K562 (cell line): ENCODE data around the gene ZYG11A. TPM values are rescaled to one million over a fixed set of nuclear protein-coding genes. Genes with fewer than 3 reads are reported as not detected.
A peak's percentile ranks its signal among the peaks of the same experiment; 100 is the strongest.

Source experiments
- ARID1B ChIP-seq: fragments of 450-650 bp; IDR thresholded peaks from 2 replicates; pipeline ENCODE4 v1.6.1; 2016; ENCODE audit warnings: antibody characterized with exemption, mild to moderate bottlenecking, inconsistent platforms
- CBFA2T2 ChIP-seq: fragments of 450-650 bp; conservative IDR thresholded peaks from 2 replicates; pipeline ENCODE4 v1.6.1; 2017; ENCODE audit warnings: mild to moderate bottlenecking
- CHD2 ChIP-seq: IDR thresholded peaks from 2 replicates; pipeline ENCODE4 v1.6.1; 2011; ENCODE audit warnings: low read depth, low read length
- CTCFL ChIP-seq: IDR thresholded peaks from 2 replicates; pipeline ENCODE4 v1.6.1; 2011; ENCODE audit warnings: borderline replicate concordance, low read depth, mild to moderate bottlenecking, moderate library complexity, low read length; ENCODE audit not compliant: insufficient read depth, poor library complexity, severe bottlenecking
- EHMT2 ChIP-seq: fragments of 450-650 bp; IDR thresholded peaks from 2 replicates; pipeline ENCODE4 v1.6.1; 2018; ENCODE audit warnings: antibody characterized with exemption
- EP300 ChIP-seq: IDR thresholded peaks from 2 replicates; pipeline ENCODE4 v1.6.1; 2012; ENCODE audit warnings: low read length, improper control_type of control experiment
- GATAD2B ChIP-seq: fragments of 450-650 bp; IDR thresholded peaks from 2 replicates; pipeline ENCODE4 v1.6.1; 2017; ENCODE audit warnings: mild to moderate bottlenecking, borderline replicate concordance
- HBP1 ChIP-seq: fragments of 450-650 bp; formaldehyde crosslinking; IDR thresholded peaks from 2 replicates; pipeline ENCODE4 v1.4.0; 2022; ENCODE audit warnings: missing genetic modification characterization
- HDAC1 ChIP-seq, 2 experiments: fragments of 450-650 bp; IDR thresholded peaks; 2 replicates each; pipeline ENCODE4 v1.6.1; 2016 to 2017; ENCODE audit warnings: inconsistent platforms in 1 of 2, mild to moderate bottlenecking in 1 of 2, moderate library complexity in 1 of 2
- MNT ChIP-seq, 2 experiments: fragments of 450-650 bp; conservative IDR thresholded peaks; 2 replicates each; pipeline ENCODE4 v1.6.1; 2017; ENCODE audit warnings: mild to moderate bottlenecking in 2 of 2, moderate library complexity in 2 of 2
- MYNN ChIP-seq, 2 experiments: sonication (generic); formaldehyde crosslinking in 1 of 2; IDR thresholded peaks; 2 replicates each; pipeline versions ENCODE4 v1.5.0 to v1.6.1; 2016 to 2020; ENCODE audit warnings: antibody characterized with exemption in 1 of 2, missing genetic modification reagents in 1 of 2
- NR0B1 ChIP-seq: fragments of 450-650 bp; IDR thresholded peaks from one replicate; pipeline ENCODE4 v1.6.1; 2018; ENCODE audit warnings: mild to moderate bottlenecking, moderate library complexity; ENCODE audit not compliant: partially characterized antibody
- NR2C1 ChIP-seq, 2 experiments: fragments of 450-650 bp; IDR thresholded peaks; 2 replicates each; pipeline ENCODE4 v1.6.1; 2017; ENCODE audit warnings: mild to moderate bottlenecking in 2 of 2, antibody characterized with exemption in 1 of 2, inconsistent platforms in 1 of 2, missing compliant biosample characterization in 1 of 2, missing genetic modification characterization in 1 of 2
- RAD51 ChIP-seq: fragments of 450-650 bp; IDR thresholded peaks from 2 replicates; pipeline ENCODE4 v1.7.1; 2016; ENCODE audit warnings: low read depth, mild to moderate bottlenecking, borderline replicate concordance
- RCOR1 ChIP-seq, 2 experiments: IDR thresholded peaks; 2 replicates each; pipeline ENCODE4 v1.6.1; 2012; ENCODE audit warnings: low read depth in 2 of 2, low read length in 2 of 2, borderline replicate concordance in 1 of 2, improper control_type of control experiment in 1 of 2
- WHSC1 ChIP-seq: IDR thresholded peaks from one replicate; pipeline ENCODE4 v1.6.1; 2012; ENCODE audit warnings: low read length, control low read depth, inconsistent platforms
- ZBTB33 ChIP-seq: sonication (generic); formaldehyde crosslinking; IDR thresholded peaks from 2 replicates; pipeline ENCODE4 v1.8.1; 2023; ENCODE audit warnings: mild to moderate bottlenecking, missing genetic modification reagents
- ZNF584 ChIP-seq: fragments of 200-800 bp; sonication (Bioruptor generic); IDR thresholded peaks from 2 replicates; pipeline ENCODE4 v1.6.1; 2016; ENCODE audit warnings: low read depth, mild to moderate bottlenecking, missing genetic modification characterization, missing compliant biosample characterization
- ZNF707 ChIP-seq: fragments of 250-450 bp; sonication (Bioruptor Pico); conservative IDR thresholded peaks from 2 replicates; pipeline ENCODE4 v1.8.0; 2022; ENCODE audit warnings: inconsistent platforms, mild to moderate bottlenecking, moderate library complexity
- polyA plus RNA-seq, 8 experiments: library from polyadenylated mRNA; depleted of rRNA in 4 of 8; stranded (reverse) in 5 of 8; unstranded in 3 of 8; fragments of >200 nt; fragmentation: Nextera tagmentation in 2 of 8; fragmentation: Illumina TruSeq in 1 of 8; extraction: Ambion mirVana in 2 of 8; extraction: Trizol in 1 of 8; gene quantifications; 2 replicates each; pipeline versions ENCODE4 v1.2.1 to v1.2.3, GENCODE V29; 2011 to 2014; ENCODE audit warnings: inconsistent platforms in 1 of 8, missing spikeins in 1 of 8
- total RNA-seq, 7 experiments: library from RNA; depleted of rRNA in 6 of 7; stranded (reverse); fragments of >200 nt in 6 of 7; fragmentation: Illumina TruSeq in 2 of 7; extraction: Trizol in 2 of 7; gene quantifications; 2 replicates each; pipeline versions ENCODE4 v1.2.1 to v1.2.3, GENCODE V29; 2011 to 2021; ENCODE audit warnings: low replicate concordance in 1 of 7

The ZYG11A gene
- total and polyA plus RNA-seq, 9 of the 15 experiments (the other 6 are each of a cell fraction or from before 2014, with no cell fraction given): 4.5 to 21.9 (median 14.0) TPM

- TF ChIP-seq WHSC1: no peak
- no peak for TF ChIP-seq ZNF584 (CRISPR knock-in tag)
- TF ChIP-seq NR2C1 (IDR thresholded peaks at IDR 0.05): peak; percentile 40; the same call in 1 of the 2 replicates
- no peak for TF ChIP-seq NR2C1 (tag; IDR thresholded peaks at IDR 0.05)
- 0 out of 2 replicates have a peak, but pooled peaks have one; percentile 27 for TF ChIP-seq MYNN (IDR thresholded peaks at IDR 0.05)
- no peak for TF ChIP-seq MYNN (CRISPR knock-in tag; IDR thresholded peaks at IDR 0.05)
- peak; percentile 92 to 95 for TF ChIP-seq MNT (conservative IDR thresholded peaks at IDR 0.05)
- TF ChIP-seq HDAC1 (IDR thresholded peaks at IDR 0.05): peak in 1 of 2 experiments; percentile 32; a peak in 1 of 4 replicates
- TF ChIP-seq ZNF707: no peak
- TF ChIP-seq EHMT2: 0 out of 2 replicates have a peak, but pooled peaks have one; percentile 19
- TF ChIP-seq ARID1B: peak; percentile 21; the same call in 1 of the 2 replicates
- TF ChIP-seq CTCFL: peak; percentile 3
- 0 out of 2 replicates have a peak, but pooled peaks have one; percentile 25 for TF ChIP-seq HBP1 (CRISPR knock-in tag)
- peak; percentile 61; the same call in 1 of the 2 replicates for TF ChIP-seq ZBTB33 (CRISPR knock-in tag)
- TF ChIP-seq RAD51: peak; percentile 85
- peak; percentile 56; the same call in 1 of the 2 replicates for TF ChIP-seq CHD2
- TF ChIP-seq NR0B1: no peak
- peak; percentile 30; the same call in 1 of the 2 replicates for TF ChIP-seq CBFA2T2
- peak in 1 of 2 experiments; percentile 61; a peak in 1 of 4 replicates for TF ChIP-seq RCOR1 (IDR thresholded peaks at IDR 0.05; ENCODE audit: borderline replicate concordance in 1 of 2, low read depth in 2 of 2, low read length in 2 of 2)
- 0 out of 2 replicates have a peak, but pooled peaks have one; percentile 26 for TF ChIP-seq GATAD2B
- TF ChIP-seq EP300: peak; percentile 71
These were observed 71.0 kb downstream of the ZYG11A start (continued) for GRCh38 chr1:52913537-52913936.
